ELR (cell line): ENCODE results near the gene LPCAT2.

ENCODE experiments used
- DNase-seq: peaks from one replicate; pipeline ENCODE4 v3.0.0-alpha.2; 2015; ENCODE audit warnings: low read depth

The LPCAT2 gene

GRCh38 chr16:55481023-55481422 lies 27.8 kb upstream of the LPCAT2 start:
- DNase-seq: no peak

- DNase-seq: peak; percentile 32
These were observed 26.8 kb upstream of the LPCAT2 start for GRCh38 chr16:55482056-55482455.

- peak; percentile 55 for DNase-seq
These were observed 21.6 kb upstream of the LPCAT2 start for GRCh38 chr16:55487048-55487803.

GRCh38 chr16:55488306-55488705 lies 20.6 kb upstream of the LPCAT2 start:
- no peak for DNase-seq

- no peak for DNase-seq
These were observed 19.5 kb upstream of the LPCAT2 start for GRCh38 chr16:55489119-55489955.

GRCh38 chr16:55489956-55490265 lies 19.0 kb upstream of the LPCAT2 start:
- DNase-seq: no peak

GRCh38 chr16:55490301-55490700 lies 18.6 kb upstream of the LPCAT2 start:
- no peak for DNase-seq

- DNase-seq: no peak
These were observed 17.2 kb upstream of the LPCAT2 start for GRCh38 chr16:55491691-55492090.

- DNase-seq: no peak
These were observed 16.0 kb upstream of the LPCAT2 start for GRCh38 chr16:55492756-55493380.

- DNase-seq: peak; percentile 83
These were observed 13.9 kb upstream of the LPCAT2 start for GRCh38 chr16:55494994-55495421.

- DNase-seq: peak; percentile 46
These were observed 13.1 kb upstream of the LPCAT2 start for GRCh38 chr16:55495616-55496289.

GRCh38 chr16:55496509-55497145 lies 12.2 kb upstream of the LPCAT2 start:
- no peak for DNase-seq

GRCh38 chr16:55497558-55497957 lies 11.3 kb upstream of the LPCAT2 start:
- DNase-seq: no peak

GRCh38 chr16:55498101-55498500 lies 10.8 kb upstream of the LPCAT2 start:
- no peak for DNase-seq

GRCh38 chr16:55499281-55499680 lies 9.6 kb upstream of the LPCAT2 start:
- no peak for DNase-seq

GRCh38 chr16:55499951-55500529 lies 8.8 kb upstream of the LPCAT2 start:
- peak; percentile 98 for DNase-seq

GRCh38 chr16:55500530-55501011 lies 8.3 kb upstream of the LPCAT2 start:
- peak; percentile 52 for DNase-seq

GRCh38 chr16:55501549-55502322 lies 7.1 kb upstream of the LPCAT2 start:
- peak; percentile 26 for DNase-seq

- peak; percentile 57 for DNase-seq
These were observed 6.0 kb upstream of the LPCAT2 start for GRCh38 chr16:55502801-55503366.
